HepG2 (cell line): ENCODE results near the gene BBIP1. TPM values are rescaled to one million over a fixed set of nuclear protein-coding genes. Genes with fewer than 3 reads are reported as not detected.
A peak's percentile ranks its signal among the peaks of the same experiment; 100 is the strongest.

Experiments used
- ATAC-seq: fragments of 200-7000 bp; cut with Tn5 transposase; 3 replicates; pipeline ENCODE4 v1.9.1; 2020; ENCODE audit warnings: mild to moderate bottlenecking, moderate library complexity
- BruUV-seq: library from RNA; stranded (reverse); fragments of 400-500 nt; replicated peaks from 2 replicates; lab custom pipeline; 2021; lab: Mats Ljungman, UMichigan
- CTCF ChIA-PET: fragments of 300-600 bp; formaldehyde crosslinking; extraction: SDS; loops from one replicate; lab custom pipeline; 2021; ENCODE audit warnings: low total read pairs, inconsistent platforms, low intra/inter-chr PET ratio; lab: Yijun Ruan, JAX
- POLR2A ChIA-PET: fragments of 350-600 bp; sonication (Branson Sonifier 250); formaldehyde crosslinking; loops from one replicate; lab custom pipeline; 2020; ENCODE audit warnings: antibody characterized with exemption, inconsistent platforms; lab: Yijun Ruan, JAX
- DNase-seq: peaks from one replicate; pipeline ENCODE4 v3.0.0-alpha.2; 2015; ENCODE audit warnings: low spot score
- FAIRE-seq: peaks from 3 replicates; lab custom pipeline; 2011; peaks lifted over from hg19 to GRCh38; lab: Jason Lieb, UNC
- H2AFZ ChIP-seq: one replicate; pipeline ENCODE4 v1.6.1; 2011; ENCODE audit warnings: low read length, inconsistent platforms
- H3K27ac ChIP-seq: fragments of 300-600 bp; 3 replicates; pipeline ENCODE4 v1.8.0; 2011; ENCODE audit warnings: mixed run types, mild to moderate bottlenecking, mixed read lengths, low read length, inconsistent platforms; ENCODE audit not compliant: insufficient read depth; ENCODE audit errors: extremely low read length
- H3K27me3 ChIP-seq, 2 experiments: fragments of 200-600 bp in 1 of 2; 2 replicates in 1 of 2; 3 replicates in 1 of 2; pipeline versions ENCODE4 v1.6.0 to v1.8.0; 2011; ENCODE audit warnings: low read length in 2 of 2, mild to moderate bottlenecking in 2 of 2, moderate library complexity in 2 of 2, inconsistent platforms in 1 of 2; ENCODE audit not compliant: insufficient read depth in 2 of 2, control insufficient read depth in 1 of 2
- H3K36me3 ChIP-seq, 2 experiments: fragments of 200-600 bp in 1 of 2; replicated peaks in 1 of 2; 2 replicates in 1 of 2; 3 replicates in 1 of 2; pipeline versions ENCODE4 v1.5.1 to v1.8.0; 2011; ENCODE audit warnings: low read length in 2 of 2, inconsistent platforms in 1 of 2; ENCODE audit not compliant: insufficient read depth in 2 of 2, control insufficient read depth in 1 of 2
- H3K4me1 ChIP-seq: 2 replicates; pipeline ENCODE4 v1.5.1; 2012; ENCODE audit warnings: low read length, inconsistent platforms; ENCODE audit not compliant: insufficient read depth
- H3K4me2 ChIP-seq: 2 replicates; pipeline ENCODE4 v1.6.0; 2011; ENCODE audit warnings: low read depth, low read length, inconsistent platforms
- H3K4me3 ChIP-seq, 3 experiments: fragments of 200-600 bp in 1 of 3; sonication (generic), shearing (Covaris generic) in 1 of 3; replicated peaks in 1 of 3; 2 replicates each; pipeline ENCODE4 v1.5.1; 2011 to 2016; ENCODE audit warnings: low read length in 3 of 3, inconsistent platforms in 2 of 3, low read depth in 2 of 3, mild to moderate bottlenecking in 2 of 3, control low read depth in 1 of 3, mixed read lengths in 1 of 3; ENCODE audit not compliant: insufficient read depth in 1 of 3
- H3K79me2 ChIP-seq: one replicate; pipeline ENCODE4 v1.6.1; 2011; ENCODE audit warnings: low read length, inconsistent platforms; ENCODE audit not compliant: insufficient read depth
- H3K9ac ChIP-seq: 2 replicates; pipeline ENCODE4 v1.6.0; 2011; ENCODE audit warnings: mild to moderate bottlenecking, low read depth, low read length, inconsistent platforms; ENCODE audit not compliant: insufficient read depth
- H3K9me3 ChIP-seq: 2 replicates; pipeline ENCODE4 v1.5.1; 2012; ENCODE audit warnings: mild to moderate bottlenecking, low read length
- H4K20me1 ChIP-seq: 2 replicates; pipeline ENCODE4 v1.6.0; 2011; ENCODE audit warnings: inconsistent platforms, mild to moderate bottlenecking, low read length, moderate library complexity; ENCODE audit not compliant: insufficient read depth
- CREB1 ChIP-seq, 2 experiments: fragments of 450-650 bp in 1 of 2; IDR thresholded peaks; 2 replicates each; pipeline ENCODE4 v1.6.1; 2016 to 2017; ENCODE audit warnings: control low read depth in 1 of 2, mild to moderate bottlenecking in 1 of 2, missing compliant biosample characterization in 1 of 2, missing genetic modification characterization in 1 of 2
- FOXJ3 ChIP-seq: sonication (generic); formaldehyde crosslinking; IDR thresholded peaks from 2 replicates; pipeline ENCODE4 v1.4.0; 2020; ENCODE audit warnings: missing genetic modification reagents, mild to moderate bottlenecking, borderline replicate concordance
- ISL2 ChIP-seq: sonication (generic); formaldehyde crosslinking; IDR thresholded peaks from 2 replicates; pipeline ENCODE4 v1.5.0; 2020; ENCODE audit warnings: missing genetic modification reagents
- KLF15 ChIP-seq: sonication (generic); formaldehyde crosslinking; IDR thresholded peaks from 2 replicates; pipeline ENCODE4 v1.8.1; 2023; ENCODE audit warnings: borderline replicate concordance, mild to moderate bottlenecking, inconsistent platforms, missing genetic modification reagents, mixed read lengths
- MIXL1 ChIP-seq: IDR thresholded peaks from 2 replicates; pipeline ENCODE4 v1.6.1; 2016
- RFX3 ChIP-seq: IDR thresholded peaks from 2 replicates; pipeline ENCODE4 v1.6.1; 2016; ENCODE audit warnings: missing biosample characterization, missing genetic modification reagents
- SRSF4 ChIP-seq: fragments of 200-400 bp; formaldehyde crosslinking; IDR thresholded peaks from one replicate; pipeline ENCODE4 v1.6.1; 2018; ENCODE audit warnings: mild to moderate bottlenecking, low read depth, low read length, moderate library complexity; ENCODE audit not compliant: poor library complexity, severe bottlenecking
- TGIF2 ChIP-seq: IDR thresholded peaks from 2 replicates; pipeline ENCODE4 v1.6.1; 2016; ENCODE audit warnings: control low read depth, missing compliant biosample characterization
- TOE1 ChIP-seq: sonication (generic); formaldehyde crosslinking; IDR thresholded peaks from 2 replicates; pipeline ENCODE4 v1.4.0; 2020; ENCODE audit warnings: mild to moderate bottlenecking, missing genetic modification reagents
- ZMYM3 ChIP-seq: sonication (generic); formaldehyde crosslinking; IDR thresholded peaks from 2 replicates; pipeline ENCODE4 v1.5.1; 2020; ENCODE audit warnings: mild to moderate bottlenecking, missing genetic modification reagents
- ZMYM4 ChIP-seq: sonication (generic); formaldehyde crosslinking; IDR thresholded peaks from 2 replicates; pipeline ENCODE4 v1.8.1; 2023; ENCODE audit warnings: mild to moderate bottlenecking, missing genetic modification reagents
- ZNF101 ChIP-seq: sonication (generic); formaldehyde crosslinking; IDR thresholded peaks from 2 replicates; pipeline ENCODE4 v1.4.0; 2020; ENCODE audit warnings: mild to moderate bottlenecking, low read depth, missing genetic modification reagents, borderline replicate concordance
- ZNF143 ChIP-seq: sonication (generic); formaldehyde crosslinking; IDR thresholded peaks from 2 replicates; pipeline ENCODE4 v1.4.0; 2020; ENCODE audit warnings: missing genetic modification reagents
- ZNF20 ChIP-seq: sonication (generic); formaldehyde crosslinking; IDR thresholded peaks from 2 replicates; pipeline ENCODE4 v1.4.0; 2020; ENCODE audit warnings: mild to moderate bottlenecking, moderate library complexity, missing genetic modification reagents
- ZNF33B ChIP-seq: sonication (generic); formaldehyde crosslinking; IDR thresholded peaks from 2 replicates; pipeline ENCODE4 v1.5.1; 2020; ENCODE audit warnings: mild to moderate bottlenecking, missing genetic modification reagents
- ZNF432 ChIP-seq: sonication (generic); formaldehyde crosslinking; IDR thresholded peaks from 2 replicates; pipeline ENCODE4 v1.5.0; 2020; ENCODE audit warnings: missing genetic modification reagents, mild to moderate bottlenecking, borderline replicate concordance
- ZNF556 ChIP-seq: sonication (generic); formaldehyde crosslinking; IDR thresholded peaks from 2 replicates; pipeline ENCODE4 v1.4.0; 2020; ENCODE audit warnings: mild to moderate bottlenecking, missing genetic modification reagents, borderline replicate concordance
- ZSCAN30 ChIP-seq: sonication (generic); formaldehyde crosslinking; IDR thresholded peaks from 2 replicates; pipeline ENCODE4 v1.5.0; 2020; ENCODE audit warnings: mild to moderate bottlenecking, missing genetic modification reagents
- WGBS: methylation state at CpG from one replicate; pipeline ENCODE4 v1.1.6; 2017; ENCODE audit warnings: low lambda C conversion rate; 5-methylcytosine and 5-hydroxymethylcytosine counted together
- in situ Hi-C: cut with HindIII; loops from 2 replicates; pipeline ENCODE4 v1.10.0; 2017; ENCODE audit warnings: low pct_unique_long_range_greater_than_20kb; ENCODE audit not compliant: extremely low pct_ligation_motif_present
- intact Hi-C: fragments of 100-400 bp; cut with micrococcal nuclease; formaldehyde crosslinking; loops from one replicate; pipeline ENCODE4 v1.10.0; 2022; ENCODE audit not compliant: unreplicated experiment
- polyA plus RNA-seq, 8 experiments: library from polyadenylated mRNA; depleted of rRNA in 3 of 8; stranded (reverse) in 7 of 8; unstranded in 1 of 8; fragments of >200 nt; fragmentation: Illumina TruSeq in 4 of 8; extraction: Trizol in 4 of 8; gene quantifications; 2 replicates each; pipeline versions ENCODE4 v1.2.1 to v1.2.3, GENCODE V29; 2011 to 2016; ENCODE audit warnings: low read depth in 4 of 8, missing spikeins in 1 of 8, mixed read lengths in 1 of 8; ENCODE audit not compliant: insufficient read depth in 1 of 8
- total RNA-seq, 5 experiments: library from RNA; depleted of rRNA; stranded (reverse); fragments of >200 nt; fragmentation: Illumina TruSeq; extraction: Trizol; gene quantifications; 2 replicates each; pipeline ENCODE4 v1.2.3, GENCODE V29; 2016; ENCODE audit warnings: low read depth in 1 of 5
- TF ChIP-seq, protein P1 (sequence below): sonication (generic); formaldehyde crosslinking; conservative IDR thresholded peaks from 2 replicates; pipeline ENCODE4 v1.4.0; 2020; ENCODE audit warnings: mild to moderate bottlenecking, missing genetic modification reagents, moderate library complexity

The BBIP1 gene
- total and polyA plus RNA-seq, 2 of the 13 experiments (the other 11 are each of a cell fraction or from before 2014, with no cell fraction given), result 18.3 to 24.1 TPM

DNA sequence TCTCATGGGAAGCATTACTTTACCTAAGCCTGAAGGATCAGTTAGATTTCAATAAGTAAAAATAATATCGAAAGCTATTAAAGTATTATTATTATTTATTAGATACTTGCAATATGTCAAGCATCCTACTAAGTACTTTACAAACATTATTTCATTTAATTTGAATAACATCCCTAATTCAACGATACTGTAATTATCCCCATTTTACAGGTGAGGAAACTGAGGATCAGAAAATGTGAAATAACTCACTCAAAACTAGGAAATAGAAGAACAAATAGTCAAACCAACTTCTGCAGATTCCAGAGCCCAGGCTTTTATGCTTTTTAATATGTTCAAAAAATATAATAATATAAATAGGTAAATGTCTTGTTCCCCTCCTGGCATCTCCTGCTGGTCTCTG lies 57.5 kb downstream of the BBIP1 start:
- peak overlapping the region; percentile 87 for H2AFZ ChIP-seq
- ChIA-PET CTCF (no interaction called here), POLR2A (interaction anchor here (0.9 to 4.8 kb wide), 3 partner anchors 10 to 17 kb away, joined by 3 to 53 read pairs (median 8); partner anchors contain the start of gene PDCD4)
- no TSS peak for BruUV-seq
- no peaks in the 10 kb centered on the region for H4K20me1 ChIP-seq
- TF ChIP-seq ISL2 (CRISPR knock-in tag) (no peak), FOXJ3 (CRISPR knock-in tag) (no peak), ZNF556 (CRISPR knock-in tag) (no peak), KLF15 (CRISPR knock-in tag) (no peak), ZNF33B (CRISPR knock-in tag) (no peak), ZMYM4 (CRISPR knock-in tag) (no peak), ZNF432 (no peak), ZSCAN30 (CRISPR knock-in tag) (no peak), ZMYM3 (CRISPR knock-in tag) (no peak), CREB1 (IDR thresholded peaks at IDR 0.05) (no peak), CREB1 (CRISPR knock-in tag; IDR thresholded peaks at IDR 0.05) (no peak), ZNF20 (CRISPR knock-in tag) (no peak), RFX3 (CRISPR knock-in tag) (no peak), TOE1 (CRISPR knock-in tag) (no peak), SRSF4 (no peak), ZNF101 (CRISPR knock-in tag) (no peak), ZNF143 (CRISPR knock-in tag) (no peak), MIXL1 (no peak), TGIF2 (no peak)
- TF ChIP-seq, protein P1, sequence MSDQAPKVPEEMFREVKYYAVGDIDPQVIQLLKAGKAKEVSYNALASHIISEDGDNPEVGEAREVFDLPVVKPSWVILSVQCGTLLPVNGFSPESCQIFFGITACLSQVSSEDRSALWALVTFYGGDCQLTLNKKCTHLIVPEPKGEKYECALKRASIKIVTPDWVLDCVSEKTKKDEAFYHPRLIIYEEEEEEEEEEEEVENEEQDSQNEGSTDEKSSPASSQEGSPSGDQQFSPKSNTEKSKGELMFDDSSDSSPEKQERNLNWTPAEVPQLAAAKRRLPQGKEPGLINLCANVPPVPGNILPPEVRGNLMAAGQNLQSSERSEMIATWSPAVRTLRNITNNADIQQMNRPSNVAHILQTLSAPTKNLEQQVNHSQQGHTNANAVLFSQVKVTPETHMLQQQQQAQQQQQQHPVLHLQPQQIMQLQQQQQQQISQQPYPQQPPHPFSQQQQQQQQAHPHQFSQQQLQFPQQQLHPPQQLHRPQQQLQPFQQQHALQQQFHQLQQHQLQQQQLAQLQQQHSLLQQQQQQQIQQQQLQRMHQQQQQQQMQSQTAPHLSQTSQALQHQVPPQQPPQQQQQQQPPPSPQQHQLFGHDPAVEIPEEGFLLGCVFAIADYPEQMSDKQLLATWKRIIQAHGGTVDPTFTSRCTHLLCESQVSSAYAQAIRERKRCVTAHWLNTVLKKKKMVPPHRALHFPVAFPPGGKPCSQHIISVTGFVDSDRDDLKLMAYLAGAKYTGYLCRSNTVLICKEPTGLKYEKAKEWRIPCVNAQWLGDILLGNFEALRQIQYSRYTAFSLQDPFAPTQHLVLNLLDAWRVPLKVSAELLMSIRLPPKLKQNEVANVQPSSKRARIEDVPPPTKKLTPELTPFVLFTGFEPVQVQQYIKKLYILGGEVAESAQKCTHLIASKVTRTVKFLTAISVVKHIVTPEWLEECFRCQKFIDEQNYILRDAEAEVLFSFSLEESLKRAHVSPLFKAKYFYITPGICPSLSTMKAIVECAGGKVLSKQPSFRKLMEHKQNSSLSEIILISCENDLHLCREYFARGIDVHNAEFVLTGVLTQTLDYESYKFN (CRISPR knock-in tag), result no peak
- no peak overlapping the region for H3K4me3 ChIP-seq
- FAIRE-seq (no peak), DNase-seq (no peak), ATAC-seq (no peak)
- WGBS, result 94% methylated on average over 2 of the region's 2 CpGs
- no peaks in the 10 kb centered on the region for H3K9me3 ChIP-seq
- H3K27ac ChIP-seq, result no peak overlapping the region
- H3K36me3 ChIP-seq, result no peaks in the 10 kb centered on the region
- peak overlapping the region; percentile 71 for H3K4me2 ChIP-seq
- H3K79me2 ChIP-seq, result no peaks in the 10 kb centered on the region
- H3K27me3 ChIP-seq, result no peaks in the 10 kb centered on the region
- intact Hi-C loops, result no loop called here
- in situ Hi-C loops, result no loop called here
- H3K4me1 ChIP-seq, result peaks cover 74% of the 10 kb centered on the region
- no peak overlapping the region for H3K9ac ChIP-seq
